NOMO-1 (cell line): Measurements from ENCODE around the gene NFU1.

Experiments used
- DNase-seq, 2 experiments: peaks; one replicate each; lab custom pipeline; 2025; ENCODE audit not compliant: unreplicated experiment in 2 of 2; lab: John Stamatoyannopoulos, UW

Gene NFU1

DNA sequence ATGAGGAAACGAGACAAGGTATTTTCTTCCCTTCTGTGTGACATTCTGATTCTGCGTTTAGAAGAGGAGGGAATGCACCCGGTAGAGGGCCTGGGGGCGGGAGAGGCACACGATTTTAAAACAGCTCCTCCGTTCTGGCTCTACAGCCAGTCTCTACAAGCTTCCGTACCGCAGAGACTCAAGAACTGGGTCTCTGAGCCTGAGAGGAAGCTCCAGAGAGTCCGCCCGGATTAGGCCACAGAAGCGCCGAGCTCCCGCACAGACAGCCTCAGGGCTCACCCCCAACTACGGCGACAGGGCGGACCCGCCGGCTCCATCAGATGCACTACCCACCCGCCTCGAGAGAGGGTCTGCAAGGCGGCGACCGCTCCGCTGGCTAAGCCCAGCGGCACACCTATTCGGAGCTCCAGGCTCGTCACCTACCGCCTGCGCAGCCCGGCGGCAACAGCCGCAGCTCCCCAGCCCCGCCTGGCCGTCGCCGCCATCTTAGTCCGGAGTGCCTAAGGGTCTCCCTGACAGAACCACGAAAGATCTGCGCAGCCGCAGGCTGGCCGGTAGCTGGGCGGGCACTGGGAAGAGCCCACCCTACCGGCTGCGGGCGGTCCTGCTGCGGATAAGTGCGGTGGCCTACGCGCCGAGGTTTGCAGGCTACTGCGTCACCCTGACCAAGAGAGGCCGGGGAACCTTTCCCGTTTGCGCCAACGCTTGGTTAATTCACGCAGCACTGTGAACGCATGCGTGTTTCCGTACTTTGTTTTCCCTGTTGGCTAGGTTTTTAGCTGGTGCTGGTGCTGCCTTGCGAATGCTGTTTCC, at the start of gene NFU1:
NFU1 (minus strand) TSS at position 498 of the 813 bp plus-strand sequence; CDS start at position 485, 13 bp downstream.
- peak; percentile 94 to 95 for DNase-seq

DNA sequence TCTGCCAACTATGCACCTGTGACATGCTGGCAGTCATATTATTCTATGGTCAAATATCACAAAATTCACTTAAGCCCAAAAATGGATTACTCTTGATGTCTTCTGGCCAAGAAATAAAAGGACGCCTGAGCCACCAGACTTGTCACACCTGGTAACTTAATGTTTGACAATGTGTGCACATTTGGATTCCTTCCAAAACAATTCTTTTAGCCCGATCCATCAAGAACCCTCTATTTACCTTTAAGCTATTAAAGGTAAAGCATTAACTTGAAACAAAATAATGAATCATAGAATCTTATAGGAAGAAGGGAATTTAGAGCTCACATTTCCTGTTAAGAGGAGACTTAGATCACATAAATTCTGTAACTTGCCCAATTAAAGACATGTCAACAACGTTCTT, 46.5 kb upstream of the NFU1 start:
- no peak for DNase-seq

DNA sequence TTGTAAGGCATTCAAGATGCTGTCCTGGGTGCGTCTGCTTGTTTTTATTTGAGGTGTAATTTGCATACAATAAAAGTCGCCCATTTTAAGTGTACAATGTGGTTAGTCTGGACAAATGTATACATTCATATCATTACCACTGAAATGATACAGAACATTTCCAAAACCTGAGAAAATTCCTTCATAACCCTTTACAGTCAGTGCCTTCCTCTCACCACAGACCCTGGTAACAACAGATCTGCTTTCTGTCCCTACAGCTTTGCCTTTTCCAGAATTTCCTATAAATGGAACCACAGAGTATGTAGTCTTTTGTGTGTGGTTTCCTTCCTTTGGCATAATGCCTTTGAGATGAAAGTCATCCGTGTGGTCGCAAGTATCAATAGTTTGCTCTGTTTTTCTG, 45.8 kb upstream of the NFU1 start:
- DNase-seq = no peak

DNA sequence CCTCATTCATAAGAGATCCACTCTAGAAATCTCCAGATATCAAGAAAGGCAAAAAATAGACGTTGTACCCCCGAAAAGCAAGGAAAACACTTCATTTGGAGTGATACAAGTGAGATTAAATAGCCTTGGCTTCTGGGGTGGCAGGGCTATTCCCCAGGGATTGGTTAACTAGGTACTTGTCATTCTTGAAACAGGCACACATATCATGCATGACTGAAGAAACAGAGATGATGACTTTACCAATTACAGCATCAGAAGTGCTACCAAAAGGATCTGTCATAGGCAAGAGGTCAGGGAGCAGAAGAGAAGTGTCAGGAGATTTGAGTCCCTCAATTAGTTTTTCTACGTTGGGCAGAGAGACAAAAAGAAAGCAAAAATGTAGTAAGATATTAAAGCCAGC, 45.2 kb upstream of the NFU1 start:
- DNase-seq = no peak

DNA sequence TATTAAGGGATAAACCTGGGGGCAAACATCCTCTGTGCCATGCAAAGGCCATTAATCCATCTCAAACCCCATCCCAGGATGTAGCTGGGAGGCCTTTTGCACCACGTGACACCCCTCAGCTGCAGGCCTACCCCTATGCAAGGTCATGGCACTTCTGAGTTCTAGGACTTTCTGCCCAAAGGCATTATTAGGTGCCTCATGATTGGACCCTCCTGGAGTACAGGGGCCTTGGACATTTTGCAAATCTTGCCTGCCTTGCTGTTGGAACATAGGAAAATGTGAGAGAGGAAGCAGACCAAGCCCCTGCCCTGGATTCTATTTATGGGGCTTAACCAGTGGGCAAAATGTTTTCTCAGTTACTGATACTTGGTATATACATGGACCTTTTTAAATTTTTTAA, 44.2 kb upstream of the NFU1 start:
- DNase-seq = no peak

DNA sequence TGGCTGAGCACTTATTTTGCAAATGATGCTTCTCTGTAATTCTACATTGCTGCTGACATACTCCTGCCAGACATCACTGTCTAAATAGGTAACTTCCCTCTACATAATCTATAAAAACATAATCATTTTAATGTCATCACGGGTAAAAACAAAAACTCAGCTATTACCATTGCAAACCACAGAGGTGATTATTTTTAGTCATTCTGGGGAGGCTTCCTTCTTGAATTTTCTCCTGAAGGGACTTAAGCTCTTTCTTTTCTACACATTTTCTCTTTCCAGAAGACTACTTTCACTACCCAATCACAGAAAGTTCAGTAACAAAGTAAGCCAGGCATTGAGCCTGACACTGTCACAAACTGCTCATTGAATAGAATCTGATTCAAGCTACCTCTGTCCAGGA, 40.4 kb upstream of the NFU1 start:
- no peak for DNase-seq

DNA sequence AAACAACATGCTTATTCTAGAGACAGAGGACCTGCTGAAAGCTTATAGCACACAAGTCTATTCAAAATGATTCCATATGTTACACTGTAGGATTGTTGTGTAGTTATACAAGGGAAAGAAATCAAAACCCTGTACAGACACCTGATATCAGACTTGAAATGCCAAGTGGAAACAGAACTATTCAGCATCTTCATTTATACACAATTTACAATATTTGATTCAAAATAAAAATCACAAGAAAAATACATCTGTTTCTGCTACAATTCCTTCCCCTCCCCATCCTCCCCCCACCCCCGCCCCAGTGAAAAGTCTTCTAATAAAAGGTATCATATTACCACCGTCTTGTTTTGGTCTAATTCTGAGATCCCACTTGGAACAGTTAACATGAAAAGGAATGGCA, 37.5 kb upstream of the NFU1 start:
- DNase-seq = no peak

DNA sequence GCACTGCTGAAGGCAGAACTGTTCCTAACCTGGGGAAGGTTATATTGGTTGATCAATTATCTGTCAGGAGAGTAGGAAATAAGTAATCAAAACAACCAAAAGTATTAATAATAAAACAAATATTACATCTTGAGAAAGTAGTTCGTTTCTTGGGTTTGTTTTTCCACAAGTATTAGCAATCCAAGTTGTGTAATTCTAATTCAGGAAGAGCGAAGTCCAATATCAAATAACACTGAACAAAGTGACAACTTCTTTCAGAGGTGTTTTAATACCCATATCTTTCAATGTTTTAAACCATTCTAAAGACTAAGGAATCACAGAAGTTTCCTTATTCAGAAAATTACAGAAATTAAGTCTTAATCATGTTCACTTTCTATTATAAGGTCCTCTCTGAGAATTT, 34.6 kb upstream of the NFU1 start:
- no peak for DNase-seq

DNA sequence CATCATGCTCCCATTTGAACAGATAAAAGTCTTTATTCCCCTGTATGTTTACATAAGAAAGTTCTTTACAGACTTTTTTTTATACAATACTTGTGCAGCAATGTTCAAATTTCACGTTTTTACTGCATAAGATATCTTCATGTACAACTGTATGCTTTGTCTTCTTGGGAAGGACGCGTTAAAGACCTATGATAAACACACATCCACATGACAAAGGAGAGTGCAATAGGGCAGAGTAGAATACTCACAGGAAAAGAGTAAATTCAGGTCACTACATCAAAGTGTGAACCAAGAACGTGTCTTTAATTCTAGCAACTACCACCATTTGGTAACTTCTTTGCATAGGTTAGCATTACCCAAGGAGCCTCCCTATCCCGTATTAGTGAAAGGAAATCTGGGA, 33.7 kb upstream of the NFU1 start:
- no peak for DNase-seq

DNA sequence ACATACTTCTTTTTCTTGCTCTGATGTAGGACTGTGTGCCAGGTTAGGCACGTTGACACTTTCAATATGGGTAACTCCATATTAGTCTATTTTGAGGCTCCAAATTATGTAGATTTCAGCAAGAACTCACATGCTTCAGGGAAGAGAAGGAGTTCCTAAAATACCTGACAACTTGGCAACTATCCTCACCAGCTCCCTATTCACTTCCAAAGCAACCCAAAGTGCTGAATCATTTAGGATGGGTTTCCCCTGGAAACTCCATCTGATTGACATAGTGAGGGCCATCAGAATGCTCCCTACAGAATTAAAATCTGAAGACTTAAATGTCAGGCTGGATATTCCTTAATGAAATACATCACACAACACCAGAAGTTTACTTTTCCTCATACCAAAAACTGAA, 32.5 kb upstream of the NFU1 start:
- no peak for DNase-seq

DNA sequence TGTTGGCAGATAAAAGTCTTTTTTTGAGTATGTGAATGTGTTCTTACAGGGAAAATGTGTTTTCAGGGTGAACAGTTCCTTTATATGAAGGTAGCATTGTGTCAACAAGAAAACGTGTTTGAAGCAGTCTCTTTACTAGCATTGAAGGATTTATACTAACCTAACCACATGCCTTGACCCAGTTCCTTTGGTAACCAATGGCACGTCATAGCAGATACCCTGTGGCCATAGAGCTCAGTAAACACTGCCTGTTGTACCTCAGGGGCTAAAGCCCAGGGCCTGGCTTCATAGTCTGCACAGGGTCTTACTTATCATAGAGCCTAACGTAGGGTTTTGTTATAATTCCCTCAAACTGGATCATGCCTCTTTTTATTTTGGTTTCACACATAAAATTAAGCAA, 32.1 kb upstream of the NFU1 start:
- no peak for DNase-seq

DNA sequence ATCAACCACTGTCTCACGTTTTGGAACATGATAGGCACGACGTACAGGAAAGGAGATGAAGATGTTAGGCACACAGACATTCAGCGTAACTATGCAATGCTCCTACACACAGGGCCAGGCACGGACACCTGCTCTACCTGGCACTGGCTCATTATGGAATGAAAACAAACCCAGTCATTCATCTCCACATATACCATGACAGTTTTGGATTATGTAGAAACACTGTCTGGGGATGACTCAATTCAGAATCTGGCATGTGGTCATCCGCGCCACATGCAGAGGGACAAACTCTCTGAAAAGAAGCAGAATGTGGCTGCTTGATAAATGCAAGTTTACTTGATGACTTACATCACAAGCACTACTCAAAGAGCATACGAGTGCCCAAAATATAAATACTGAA, 29.5 kb upstream of the NFU1 start:
- DNase-seq = no peak

DNA sequence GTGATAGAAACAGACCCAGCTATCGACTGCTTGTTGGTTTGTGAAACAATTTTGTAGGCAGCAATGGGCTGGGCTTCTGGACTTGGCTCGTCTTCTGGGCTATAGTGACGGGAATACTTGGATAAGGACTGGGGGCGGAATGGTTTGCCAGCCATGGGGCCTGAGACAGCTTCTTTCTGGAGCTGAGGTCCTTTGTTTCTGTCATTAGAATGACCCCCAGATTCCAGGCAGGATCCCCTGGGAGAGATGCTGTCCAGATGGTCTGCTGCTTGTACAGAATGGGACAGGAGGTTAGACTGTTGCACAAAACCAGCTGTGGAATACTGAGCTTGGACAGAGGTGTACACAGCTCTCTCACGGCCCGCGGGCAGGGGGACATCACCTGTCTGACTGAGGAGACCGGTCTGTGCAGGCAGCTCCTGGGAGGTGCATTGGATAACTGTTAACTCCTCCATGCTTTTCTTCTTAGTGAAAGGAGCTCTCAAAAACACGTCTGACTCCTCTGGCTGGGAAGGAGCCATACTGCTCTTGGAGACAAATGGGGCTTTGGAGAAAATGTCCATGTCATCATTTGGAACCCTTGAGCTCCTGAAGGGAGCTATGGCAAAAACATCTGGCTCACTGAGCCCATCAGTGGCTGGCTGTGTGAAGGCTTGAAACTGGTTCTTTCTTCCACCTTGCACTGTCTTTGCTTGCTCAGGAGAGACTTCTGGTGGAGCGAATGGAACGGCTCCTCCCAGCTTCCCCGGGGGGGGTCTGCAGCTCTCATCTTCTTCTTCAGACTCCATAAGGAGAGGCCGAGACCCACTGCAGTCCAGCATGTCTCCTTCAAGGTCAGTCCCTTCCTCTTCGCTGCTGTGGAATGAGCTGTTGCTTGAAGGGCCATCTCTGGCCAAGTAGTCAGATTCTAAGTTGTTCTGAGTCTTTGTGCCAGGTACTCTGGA, 28.6 kb upstream of the NFU1 start:
- no peak for DNase-seq

DNA sequence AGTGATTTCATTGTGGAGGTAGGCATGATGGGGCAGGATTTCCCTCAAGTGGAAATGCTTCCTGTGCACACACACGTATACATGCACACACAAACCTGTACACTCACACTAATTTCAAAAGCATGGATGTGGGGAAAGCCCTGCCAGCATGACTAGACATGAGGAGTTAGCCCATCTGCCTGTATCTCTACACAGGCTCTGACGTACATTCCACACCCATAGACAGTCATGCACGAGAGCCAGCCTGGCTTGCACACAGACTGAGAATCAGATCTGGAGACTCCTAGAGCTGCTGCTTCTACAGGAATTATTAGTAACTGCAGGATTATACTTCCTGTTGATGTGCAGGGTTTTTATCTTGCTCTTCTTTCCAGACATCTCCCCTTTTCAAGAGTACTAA, 27.3 kb upstream of the NFU1 start:
- no peak for DNase-seq

DNA sequence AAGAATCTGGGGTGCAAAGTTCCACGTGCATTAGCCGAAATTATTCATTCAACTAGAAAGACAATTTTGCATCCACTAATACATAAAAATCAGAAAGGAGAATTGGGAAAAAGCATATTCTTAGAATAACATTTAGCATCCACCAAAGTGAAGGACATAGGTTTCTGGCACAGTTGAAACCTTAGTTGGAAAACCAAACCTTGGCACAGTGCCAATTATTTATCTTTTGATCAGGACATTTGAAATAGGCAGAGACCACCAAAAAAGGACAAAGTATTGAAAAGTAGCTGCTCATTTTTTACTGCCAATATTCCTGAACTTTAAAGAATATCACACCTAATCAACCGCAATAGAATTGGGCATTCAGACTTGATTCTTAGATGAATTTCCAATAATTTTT, 25.5 kb upstream of the NFU1 start:
- no peak for DNase-seq

DNA sequence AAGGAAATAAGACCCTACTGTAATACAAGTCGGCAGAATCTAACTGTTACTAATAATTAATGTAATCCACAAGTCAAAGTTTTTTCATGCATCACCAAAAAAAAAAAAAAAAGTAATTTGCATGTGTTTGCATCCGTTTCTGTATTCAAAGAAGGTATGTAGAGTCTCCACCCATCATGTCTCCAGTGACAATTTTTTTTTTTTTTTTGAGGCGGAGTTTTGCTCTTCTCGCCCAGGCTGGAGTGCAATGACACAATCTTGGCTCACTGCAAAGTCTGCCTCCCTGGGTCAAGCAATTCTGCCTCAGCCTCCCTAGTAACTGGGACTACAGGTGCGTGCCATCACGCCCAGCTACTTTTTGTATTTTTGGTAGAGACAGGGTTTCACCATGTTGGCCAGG, 24.2 kb upstream of the NFU1 start:
- DNase-seq = no peak

DNA sequence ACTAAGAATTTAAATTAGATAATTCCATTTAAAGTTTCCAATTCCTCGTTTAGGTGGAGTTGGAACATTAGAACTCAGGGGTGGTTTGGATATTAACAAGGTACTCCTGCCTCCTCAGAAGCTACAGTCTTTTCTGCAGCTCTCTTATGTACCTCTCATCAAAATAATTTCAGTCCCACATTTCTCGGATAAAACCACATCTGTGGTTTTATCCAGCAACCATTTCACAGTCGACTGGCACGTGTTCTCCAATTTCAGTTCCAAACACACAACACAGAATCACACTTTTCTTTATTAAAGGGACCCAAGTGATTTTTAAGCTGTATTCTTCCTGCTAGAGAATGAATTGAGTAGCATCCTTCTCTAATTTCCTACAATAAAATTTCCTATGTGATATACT, 22.7 kb upstream of the NFU1 start:
- no peak for DNase-seq

DNA sequence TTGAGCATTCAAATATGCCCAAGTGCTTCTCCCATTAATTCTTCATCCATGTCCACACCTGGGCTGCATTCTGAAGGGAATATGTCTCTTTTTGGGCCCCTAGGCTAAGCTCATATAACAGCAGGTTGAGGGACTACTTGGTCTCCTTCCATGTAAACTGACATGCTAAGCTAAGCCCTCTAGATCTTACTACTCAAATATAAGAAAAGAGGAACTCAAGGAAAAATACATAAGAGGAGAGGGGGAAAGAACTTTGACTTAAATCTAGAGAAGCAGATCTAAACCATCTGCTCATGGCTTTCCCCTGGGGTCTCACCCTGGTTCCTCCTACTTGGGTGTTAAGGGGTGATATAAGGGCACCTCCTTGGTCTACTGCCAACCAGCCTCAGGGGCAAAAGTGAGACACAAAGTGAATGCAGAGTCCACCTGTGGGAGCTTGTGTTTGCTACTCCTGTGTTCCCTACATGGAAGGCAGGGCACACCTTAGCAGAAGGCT, 19.8 kb upstream of the NFU1 start:
- peak in 1 of 2 experiments; percentile 31 for DNase-seq

DNA sequence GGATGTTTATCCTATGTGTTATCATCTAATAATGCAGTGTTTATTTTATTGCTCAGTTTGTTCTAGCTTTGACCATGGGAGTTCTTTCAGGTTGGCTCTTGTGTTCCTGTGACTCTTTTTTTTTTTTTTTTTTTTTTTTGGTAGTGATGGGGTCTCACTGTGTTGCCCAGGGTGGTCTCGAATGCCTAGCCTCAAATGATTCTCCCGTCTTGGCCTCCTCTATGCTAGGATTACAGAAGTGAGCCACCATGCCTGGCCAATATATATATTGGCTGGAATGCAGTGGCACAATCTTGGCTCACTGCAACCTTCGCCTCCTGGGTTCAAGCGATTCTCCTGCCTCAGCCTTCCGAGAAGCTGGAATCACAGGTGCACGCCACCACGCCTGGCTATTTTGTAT, 18.9 kb upstream of the NFU1 start:
- no peak for DNase-seq

DNA sequence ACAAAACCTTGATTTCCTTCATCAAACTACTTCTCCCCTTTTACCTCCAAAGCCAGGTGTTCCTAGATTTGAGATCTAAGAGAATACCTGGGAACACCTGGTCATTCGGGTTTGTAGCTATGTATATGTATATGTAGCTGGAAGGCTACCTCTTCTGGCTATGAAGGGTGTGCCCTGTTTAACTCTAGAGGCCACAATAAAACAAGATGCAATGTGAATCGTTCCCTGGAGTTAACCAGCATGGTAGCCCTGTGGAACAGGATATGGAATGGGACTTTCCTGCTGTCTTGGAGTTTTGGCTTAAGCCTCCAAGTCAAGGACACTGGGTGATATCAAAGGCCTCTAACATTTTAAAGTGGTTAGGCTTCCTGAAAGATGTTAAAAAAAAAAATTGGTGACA, 17.7 kb upstream of the NFU1 start:
- DNase-seq = no peak

DNA sequence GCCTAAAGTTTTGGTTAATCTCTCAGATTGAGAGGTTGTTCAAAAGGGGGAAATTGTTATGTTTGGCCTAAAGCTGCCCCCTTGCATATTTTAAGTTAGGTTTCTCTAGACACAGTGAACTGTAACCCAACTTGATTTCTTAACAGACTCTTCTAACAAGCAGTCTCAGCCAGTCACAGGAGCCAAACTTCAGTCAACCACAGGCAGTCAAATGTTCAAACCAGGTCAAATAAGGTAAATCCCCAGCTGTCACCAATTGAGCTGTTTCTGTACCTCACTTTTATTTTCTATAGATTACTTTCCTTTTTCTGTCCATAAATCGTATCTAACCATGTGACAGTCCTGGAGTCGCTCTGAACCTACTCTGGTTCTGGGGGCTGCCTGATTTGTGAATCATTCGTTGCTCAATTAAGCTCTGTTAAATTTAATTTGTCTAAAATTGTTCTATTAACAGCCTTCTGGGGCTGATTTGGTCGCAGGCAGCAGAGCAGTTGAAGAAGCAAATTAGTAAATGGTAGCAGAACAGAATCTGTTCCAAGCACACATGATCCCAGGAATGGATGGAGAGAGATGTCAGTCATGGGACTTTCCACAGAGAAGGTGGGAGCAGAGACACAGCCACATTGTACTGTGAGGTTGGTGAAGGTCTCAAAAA, 16.4 kb upstream of the NFU1 start:
- no peak for DNase-seq
